GM23338 (cell line): ENCODE measurements around the gene EPHA8. TPM values are rescaled to one million over a fixed set of nuclear protein-coding genes. Genes with fewer than 3 reads are reported as not detected.

Source experiments
- ATAC-seq: fragments of 200-7000 bp; cut with Tn5 transposase; 3 replicates; pipeline ENCODE4 v1.9.1; 2020
- DNase-seq: peaks from one replicate; pipeline ENCODE4 v3.0.0-alpha.2; 2015; ENCODE audit warnings: low spot score
- H2AFZ ChIP-seq: fragments of 200-600 bp; sonication (generic); 2 replicates; pipeline ENCODE4 v1.8.0; 2016; ENCODE audit warnings: antibody characterized with exemption, mild to moderate bottlenecking, moderate library complexity
- H3F3A ChIP-seq: fragments of 200-600 bp; sonication (generic); replicated peaks from 2 replicates; pipeline ENCODE4 v1.8.0; 2017; ENCODE audit warnings: antibody characterized with exemption, mixed run types, low read depth
- H3K27ac ChIP-seq: fragments of 200-600 bp; sonication (generic); 2 replicates; pipeline ENCODE4 v1.6.1; 2016; ENCODE audit warnings: low read depth
- H3K27me3 ChIP-seq: fragments of 200-600 bp; sonication (generic); 2 replicates; pipeline ENCODE4 v1.8.0; 2016; ENCODE audit warnings: mild to moderate bottlenecking, mixed run types, moderate library complexity; ENCODE audit not compliant: insufficient read depth
- H3K36me3 ChIP-seq: fragments of 200-600 bp; sonication (generic); 2 replicates; pipeline ENCODE4 v1.8.0; 2016; ENCODE audit warnings: mild to moderate bottlenecking; ENCODE audit not compliant: insufficient read depth
- H3K4me1 ChIP-seq: fragments of 200-600 bp; sonication (generic); 2 replicates; pipeline ENCODE4 v1.8.0; 2016; ENCODE audit warnings: mild to moderate bottlenecking, moderate library complexity; ENCODE audit not compliant: insufficient read depth
- H3K4me2 ChIP-seq: fragments of 200-600 bp; sonication (generic); 2 replicates; pipeline ENCODE4 v1.7.1; 2017; ENCODE audit warnings: mixed run types
- H3K4me3 ChIP-seq: fragments of 200-600 bp; sonication (generic); 2 replicates; pipeline ENCODE4 v1.6.1; 2016; ENCODE audit warnings: mixed run types
- H3K79me2 ChIP-seq: fragments of 200-600 bp; sonication (generic); replicated peaks from 2 replicates; pipeline ENCODE4 v1.8.0; 2017; ENCODE audit warnings: mild to moderate bottlenecking; ENCODE audit not compliant: insufficient read depth
- H3K9me2 ChIP-seq: fragments of 200-600 bp; sonication (generic); 2 replicates; pipeline ENCODE4 v1.8.0; 2017; ENCODE audit not compliant: insufficient read depth
- H4K20me1 ChIP-seq: fragments of 200-600 bp; sonication (generic); replicated peaks from 2 replicates; pipeline ENCODE4 v1.8.0; 2017; ENCODE audit warnings: mild to moderate bottlenecking; ENCODE audit not compliant: insufficient read depth
- H3K27ac Mint-ChIP-seq: 2 replicates; pipeline ENCODE4 v1.8.0; 2020; ENCODE audit warnings: inconsistent platforms, mild to moderate bottlenecking, moderate library complexity, mixed read lengths
- H3K27me3 Mint-ChIP-seq: 3 replicates; pipeline ENCODE4 v1.8.0; 2022; ENCODE audit warnings: low read depth, mild to moderate bottlenecking, moderate library complexity, mixed read lengths, inconsistent platforms; ENCODE audit not compliant: insufficient read depth, poor library complexity
- H3K36me3 Mint-ChIP-seq: 3 replicates; pipeline ENCODE4 v1.8.0; 2021; ENCODE audit warnings: low read depth, mild to moderate bottlenecking, inconsistent platforms, moderate library complexity, mixed read lengths
- H3K4me1 Mint-ChIP-seq: 3 replicates; pipeline ENCODE4 v1.8.0; 2020; ENCODE audit warnings: mild to moderate bottlenecking, inconsistent platforms, mixed read lengths
- H3K4me3 Mint-ChIP-seq: 3 replicates; pipeline ENCODE4 v1.8.0; 2021; ENCODE audit warnings: moderate library complexity, mild to moderate bottlenecking, inconsistent platforms, mixed read lengths
- H3K9me3 Mint-ChIP-seq: 3 replicates; pipeline ENCODE4 v1.8.0; 2020; ENCODE audit warnings: moderate library complexity, mild to moderate bottlenecking, inconsistent platforms, mixed read lengths
- CREB1 ChIP-seq: fragments of 250-450 bp; sonication (Bioruptor Pico); IDR thresholded peaks from 2 replicates; pipeline ENCODE4 v1.5.0; 2020; ENCODE audit warnings: low read depth, mild to moderate bottlenecking, moderate library complexity
- ETS1 ChIP-seq: IDR thresholded peaks from 2 replicates; pipeline ENCODE4 v1.6.1; 2016; ENCODE audit warnings: antibody characterized with exemption
- EZH2 ChIP-seq: fragments of 200-600 bp; sonication (generic); IDR thresholded peaks from one replicate; pipeline ENCODE4 v1.8.0; 2017; ENCODE audit warnings: antibody characterized with exemption, mild to moderate bottlenecking, low read depth; ENCODE audit not compliant: unreplicated experiment
- EZH2phosphoT487 ChIP-seq: fragments of 200-600 bp; sonication (generic); IDR thresholded peaks from one replicate; pipeline ENCODE4 v1.8.1; 2018; ENCODE audit warnings: antibody characterized with exemption; ENCODE audit not compliant: unreplicated experiment
- JUNB ChIP-seq: IDR thresholded peaks from one replicate; pipeline ENCODE4 v1.6.1; 2016; ENCODE audit warnings: antibody characterized with exemption; ENCODE audit not compliant: unreplicated experiment
- NANOG ChIP-seq: IDR thresholded peaks from 2 replicates; pipeline ENCODE4 v1.6.1; 2016; ENCODE audit warnings: antibody characterized with exemption, borderline replicate concordance
- POLR2AphosphoS5 ChIP-seq: IDR thresholded peaks from 2 replicates; pipeline ENCODE4 v1.6.1; 2016; ENCODE audit warnings: antibody characterized with exemption, low read depth
- REST ChIP-seq: IDR thresholded peaks from one replicate; pipeline ENCODE4 v1.6.1; 2018; ENCODE audit warnings: antibody characterized with exemption; ENCODE audit not compliant: unreplicated experiment
- STAT1 ChIP-seq: IDR thresholded peaks from one replicate; pipeline ENCODE4 v1.6.1; 2016; ENCODE audit warnings: antibody characterized with exemption; ENCODE audit not compliant: unreplicated experiment
- ZNF114 ChIP-seq: fragments of 250-450 bp; sonication (Bioruptor Pico); IDR thresholded peaks from 2 replicates; pipeline ENCODE4 v1.5.0; 2020; ENCODE audit warnings: mild to moderate bottlenecking, moderate library complexity
- ZNF331 ChIP-seq: fragments of 250-450 bp; sonication (Bioruptor Pico); IDR thresholded peaks from 2 replicates; pipeline ENCODE4 v1.5.0; 2020; ENCODE audit warnings: low read depth, mild to moderate bottlenecking, moderate library complexity
- ZNF462 ChIP-seq: fragments of 250-450 bp; sonication (Bioruptor Pico); IDR thresholded peaks from 2 replicates; pipeline ENCODE4 v1.5.0; 2020; ENCODE audit warnings: mild to moderate bottlenecking, moderate library complexity
- polyA plus RNA-seq: library from polyadenylated mRNA; unstranded; fragments of >200 nt; fragmentation: Nextera tagmentation; extraction: Ambion mirVana; gene quantifications from 2 replicates; pipeline ENCODE4 v1.2.1, GENCODE V29; 2016
- total RNA-seq: library from RNA; depleted of rRNA; stranded (reverse); fragments of >200 nt; shearing (Covaris generic); gene quantifications from 2 replicates; pipeline ENCODE4 v1.2.3, GENCODE V29; 2014

EPHA8 gene
- total and polyA plus RNA-seq, 2 experiments from 2014 or later: 2.3 to 5.0 TPM

- no peak for TF ChIP-seq REST
- no peak for TF ChIP-seq NANOG
Measured at GRCh38 chr1:22556391-22557104, 6.7 kb upstream of the EPHA8 start (continued).

- H3K36me3 ChIP-seq: no peaks in the 10 kb centered on the region
- Mint-ChIP-seq H3K9me3 (no peaks in the 10 kb centered on the region), H3K27ac (no peak overlapping the region), H3K36me3 (no peaks in the 10 kb centered on the region), H3K4me3 (no peak overlapping the region; the same call in 2 of the 3 replicates), H3K27me3 (peaks cover 43% of the 10 kb centered on the region), H3K4me1 (peaks cover 36% of the 10 kb centered on the region)
- ATAC-seq: no peak
- no peak overlapping the region for H2AFZ ChIP-seq
- no peaks in the 10 kb centered on the region for H4K20me1 ChIP-seq
- peaks cover 14% of the 10 kb centered on the region for H3K27me3 ChIP-seq
- no peak overlapping the region for H3K4me3 ChIP-seq
- H3K4me1 ChIP-seq: peaks cover 28% of the 10 kb centered on the region
- no peaks in the 10 kb centered on the region for H3K79me2 ChIP-seq
- DNase-seq: no peak
- H3K4me2 ChIP-seq: no peak overlapping the region
- H3F3A ChIP-seq: no peaks in the 10 kb centered on the region
- H3K27ac ChIP-seq: no peak overlapping the region
- no peaks in the 10 kb centered on the region for H3K9me2 ChIP-seq
- no peak for TF ChIP-seq POLR2AphosphoS5
- TF ChIP-seq CREB1 (CRISPR knock-in tag): no peak
- TF ChIP-seq EZH2phosphoT487: no peak
- TF ChIP-seq ZNF462 (CRISPR knock-in tag): no peak
- TF ChIP-seq ZNF331 (CRISPR knock-in tag): no peak
- TF ChIP-seq STAT1: no peak
- no peak for TF ChIP-seq ETS1
- TF ChIP-seq JUNB: no peak
- no peak for TF ChIP-seq ZNF114 (CRISPR knock-in tag)
- no peak for TF ChIP-seq EZH2
- TF ChIP-seq NANOG: no peak
Measured at GRCh38 chr1:22557341-22557950, 5.8 kb upstream of the EPHA8 start.
